GM23248 (cell line): ENCODE data around the gene RGS13. TPM values are rescaled to one million over a fixed set of nuclear protein-coding genes. Genes with fewer than 3 reads are reported as not detected.

Experiments used
- DNase-seq: peaks from one replicate; pipeline ENCODE4 v3.0.0-alpha.2; 2015
- H2AFZ ChIP-seq: fragments of 200-600 bp; sonication (generic); 2 replicates; pipeline ENCODE4 v1.6.1; 2016; ENCODE audit warnings: antibody characterized with exemption
- H3F3A ChIP-seq: fragments of 200-600 bp; sonication (generic); 2 replicates; pipeline ENCODE4 v1.6.1; 2016; ENCODE audit warnings: mild to moderate bottlenecking, antibody characterized with exemption, mixed run types; ENCODE audit not compliant: insufficient read depth
- H3K27ac ChIP-seq: fragments of 200-600 bp; sonication (generic); 2 replicates; pipeline ENCODE4 v1.5.1; 2016; ENCODE audit warnings: mild to moderate bottlenecking
- H3K27me3 ChIP-seq: fragments of 200-600 bp; sonication (generic); replicated peaks from 2 replicates; pipeline ENCODE4 v1.6.1; 2016; ENCODE audit warnings: mild to moderate bottlenecking; ENCODE audit not compliant: insufficient read depth
- H3K36me3 ChIP-seq: fragments of 200-600 bp; sonication (generic); 2 replicates; pipeline ENCODE4 v1.6.1; 2016; ENCODE audit warnings: low read depth, mild to moderate bottlenecking
- H3K4me1 ChIP-seq: fragments of 200-600 bp; sonication (generic); 2 replicates; pipeline ENCODE4 v1.6.1; 2016; ENCODE audit warnings: mild to moderate bottlenecking; ENCODE audit not compliant: insufficient read depth
- H3K4me2 ChIP-seq: fragments of 200-600 bp; sonication (generic); one replicate; pipeline ENCODE4 v1.6.1; 2016; ENCODE audit warnings: mild to moderate bottlenecking; ENCODE audit not compliant: unreplicated experiment
- H3K4me3 ChIP-seq: fragments of 200-600 bp; sonication (generic); 2 replicates; pipeline ENCODE4 v1.5.1; 2016; ENCODE audit warnings: mild to moderate bottlenecking
- H3K79me2 ChIP-seq: fragments of 200-600 bp; sonication (generic); 2 replicates; pipeline ENCODE4 v1.6.1; 2016; ENCODE audit warnings: mild to moderate bottlenecking; ENCODE audit not compliant: insufficient read depth
- H3K9ac ChIP-seq: fragments of 200-600 bp; sonication (generic); 2 replicates; pipeline ENCODE4 v1.6.1; 2016; ENCODE audit warnings: mild to moderate bottlenecking
- H3K9me2 ChIP-seq: fragments of 200-600 bp; sonication (generic); 2 replicates; pipeline ENCODE4 v1.6.1; 2016; ENCODE audit warnings: mixed run types, mild to moderate bottlenecking, moderate library complexity; ENCODE audit not compliant: insufficient read depth
- H3K9me3 ChIP-seq: fragments of 200-600 bp; sonication (generic); one replicate; pipeline ENCODE4 v1.6.1; 2017; ENCODE audit warnings: low read depth
- H4K20me1 ChIP-seq: fragments of 200-600 bp; sonication (generic); 2 replicates; pipeline ENCODE4 v1.6.0; 2016; ENCODE audit not compliant: insufficient read depth
- EZH2 ChIP-seq: fragments of 200-600 bp; sonication (generic); IDR thresholded peaks from 2 replicates; pipeline ENCODE4 v1.6.1; 2018; ENCODE audit warnings: antibody characterized with exemption, mild to moderate bottlenecking; ENCODE audit not compliant: insufficient read depth, poor library complexity, severe bottlenecking
- EZH2phosphoT487 ChIP-seq: fragments of 200-600 bp; sonication (generic); IDR thresholded peaks from 2 replicates; pipeline ENCODE4 v1.6.1; 2018; ENCODE audit warnings: antibody characterized with exemption, moderate library complexity, mild to moderate bottlenecking, low read depth; ENCODE audit not compliant: insufficient read depth
- WGBS, 2 experiments: methylation state at CpG; one replicate each; pipeline ENCODE4 v1.1.6; 2015 to 2017; ENCODE audit warnings: low lambda C conversion rate in 2 of 2, low coverage in 1 of 2; ENCODE audit errors: missing lambda C conversion rate in 2 of 2; 5-methylcytosine and 5-hydroxymethylcytosine counted together
- in situ Hi-C: fragments of 300-500 bp; cut with MboI; formaldehyde crosslinking; loops from 2 replicates; pipeline ENCODE4 v1.15.0; 2020
- polyA plus RNA-seq: library from polyadenylated mRNA; unstranded; fragments of >200 nt; fragmentation: Nextera tagmentation; extraction: Ambion mirVana; gene quantifications from 2 replicates; pipeline ENCODE4 v1.2.1, GENCODE V29; 2016
- total RNA-seq: library from RNA; depleted of rRNA; stranded (reverse); fragments of >200 nt; shearing (Covaris generic); gene quantifications from 2 replicates; pipeline ENCODE4 v1.2.3, GENCODE V29; 2014

Gene RGS13
- total and polyA plus RNA-seq, 2 experiments from 2014 or later, result not detected

DNA sequence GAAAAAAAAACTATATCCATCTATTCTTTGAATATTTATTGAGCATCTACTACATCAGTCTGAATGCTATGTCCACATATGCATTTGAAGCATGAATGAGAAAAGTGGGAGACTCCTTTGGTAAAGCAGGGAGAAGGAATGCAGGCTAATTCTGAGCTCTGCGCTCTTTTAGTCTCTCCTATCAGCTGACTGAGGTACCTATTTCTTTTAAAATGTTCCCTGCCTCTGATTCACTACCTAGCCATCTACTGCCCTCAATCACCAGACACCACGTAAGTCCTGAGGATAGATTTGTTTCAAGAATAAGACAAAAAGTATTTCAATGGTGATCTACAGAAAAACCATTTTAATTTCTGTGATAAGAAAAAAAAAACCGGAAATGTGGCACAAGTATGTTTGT lies 3.8 kb upstream of the RGS13 start:
- no peaks in the 10 kb centered on the region for H3K36me3 ChIP-seq
- no peaks in the 10 kb centered on the region for H3K9me2 ChIP-seq
- no peaks in the 10 kb centered on the region for H3K4me1 ChIP-seq
- no peaks in the 10 kb centered on the region for H3K79me2 ChIP-seq
- no peaks in the 10 kb centered on the region for H3K27me3 ChIP-seq
- in situ Hi-C loops, result no loop called here
- no peak overlapping the region for H3K4me3 ChIP-seq
- H3K9me3 ChIP-seq, result no peaks in the 10 kb centered on the region
- H3K9ac ChIP-seq, result no peak overlapping the region
- DNase-seq, result no peak
- no peaks in the 10 kb centered on the region for H4K20me1 ChIP-seq
- WGBS, 2 experiments, result 79 to 82% methylated on average over 3 of the region's 3 CpGs
- H3F3A ChIP-seq, result no peaks in the 10 kb centered on the region
- no peak overlapping the region for H2AFZ ChIP-seq
- no peak overlapping the region for H3K4me2 ChIP-seq
- no peak overlapping the region for H3K27ac ChIP-seq
- no peak for TF ChIP-seq EZH2phosphoT487
- no peak for TF ChIP-seq EZH2

DNA sequence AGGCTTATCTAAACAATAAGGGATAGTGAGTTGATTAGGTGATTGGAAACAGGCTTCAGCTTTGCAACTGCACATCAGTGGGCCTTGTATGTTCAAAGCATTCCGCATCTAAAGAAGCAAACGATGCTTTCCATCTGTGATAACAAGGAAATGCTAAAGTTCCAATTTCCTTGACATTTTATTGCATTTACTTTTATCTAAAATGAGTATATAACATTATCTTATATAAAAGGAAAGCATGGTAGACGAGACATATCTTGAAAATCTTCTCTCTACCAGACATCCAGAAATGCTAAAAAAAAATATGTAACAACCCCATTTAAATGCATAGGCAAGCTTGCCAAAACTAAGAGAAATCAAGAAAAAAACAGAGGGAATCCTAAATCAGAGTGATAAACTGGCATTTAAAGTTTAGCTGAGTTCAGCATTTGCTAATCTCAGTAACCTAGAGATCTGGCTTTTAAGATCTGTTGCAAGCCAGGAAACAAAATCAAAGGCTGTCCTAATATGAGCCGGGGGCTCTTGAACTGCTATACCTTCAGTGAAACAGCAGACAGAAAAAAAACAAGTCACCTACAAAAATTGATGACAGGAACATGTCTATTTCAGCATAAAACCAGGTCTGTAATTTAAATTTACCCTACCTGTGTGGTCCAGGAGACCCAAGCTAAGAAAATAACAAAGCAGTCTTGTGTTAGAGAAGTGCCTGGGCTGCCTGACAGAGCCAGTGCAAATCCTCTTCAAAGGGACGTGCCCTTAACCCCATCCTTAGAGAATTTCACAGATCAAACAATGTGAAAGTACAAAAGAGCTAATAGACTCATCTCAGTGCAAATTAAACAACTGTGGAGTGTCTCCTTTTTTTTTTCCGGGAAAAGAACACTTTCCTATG lies 3.1 kb upstream of the RGS13 start:
- Histone ChIP-seq H3K9me3 (no peaks in the 10 kb centered on the region), H3K27ac (no peak overlapping the region), H3K79me2 (no peaks in the 10 kb centered on the region), H3K9ac (no peak overlapping the region), H4K20me1 (no peaks in the 10 kb centered on the region), H3K27me3 (no peaks in the 10 kb centered on the region), H3K4me1 (no peaks in the 10 kb centered on the region), H3K9me2 (no peaks in the 10 kb centered on the region), H2AFZ (peak overlapping the region; percentile 57; the same call in 1 of the 2 replicates), H3K4me2 (no peak overlapping the region), H3K4me3 (no peak overlapping the region), H3K36me3 (no peaks in the 10 kb centered on the region), H3F3A (no peaks in the 10 kb centered on the region)
- in situ Hi-C loops, result no loop called here
- TF ChIP-seq EZH2phosphoT487 (no peak), EZH2 (no peak)
- 74 to 78% methylated on average over 6 of the region's 6 CpGs for WGBS, 2 experiments
- DNase-seq, result no peak

DNA sequence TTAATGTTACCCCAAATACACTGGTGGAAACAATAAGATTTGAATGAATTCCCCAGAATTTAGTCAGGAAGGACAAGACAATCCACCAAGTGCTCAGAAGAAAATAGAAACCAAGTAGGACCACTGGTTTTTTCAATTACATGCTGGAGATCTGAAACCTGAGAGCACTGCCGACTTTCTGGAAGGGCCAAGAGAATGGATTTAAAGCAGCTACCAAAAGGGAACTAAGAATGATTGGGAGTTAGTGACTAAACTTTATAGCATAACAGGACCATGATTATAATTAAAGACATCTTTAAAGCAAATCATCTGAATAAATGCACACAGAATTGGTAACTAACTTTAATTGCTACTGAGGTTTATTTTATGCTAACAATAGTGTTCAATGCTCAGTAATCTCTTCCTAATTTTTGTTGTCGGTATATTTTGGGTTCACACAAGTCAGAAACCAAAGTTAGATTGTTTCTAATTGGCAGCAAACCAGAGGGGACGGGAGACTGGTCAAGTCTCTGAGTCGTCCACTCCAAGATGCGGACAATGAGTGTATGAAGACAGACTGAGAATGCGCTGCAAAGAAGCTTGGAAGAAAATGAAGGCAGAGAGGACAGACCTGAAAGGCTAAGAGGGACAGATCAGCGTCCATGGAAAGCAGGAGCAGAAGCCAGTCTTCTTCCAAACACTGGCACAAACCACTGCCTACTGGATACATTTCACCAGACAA lies 2.3 kb upstream of the RGS13 start:
- Histone ChIP-seq H3K9ac (no peak overlapping the region), H3K4me2 (no peak overlapping the region), H3K36me3 (no peaks in the 10 kb centered on the region), H3F3A (no peaks in the 10 kb centered on the region), H3K9me2 (no peaks in the 10 kb centered on the region), H2AFZ (peak overlapping the region; percentile 57; the same call in 1 of the 2 replicates), H3K4me1 (no peaks in the 10 kb centered on the region), H4K20me1 (no peaks in the 10 kb centered on the region), H3K9me3 (no peaks in the 10 kb centered on the region), H3K79me2 (no peaks in the 10 kb centered on the region), H3K27ac (no peak overlapping the region), H3K4me3 (no peak overlapping the region), H3K27me3 (no peaks in the 10 kb centered on the region)
- WGBS, 2 experiments, result 77 to 83% methylated on average over 7 of the region's 7 CpGs
- TF ChIP-seq EZH2phosphoT487 (no peak), EZH2 (no peak)
- DNase-seq, result no peak
- in situ Hi-C loops, result no loop called here

DNA sequence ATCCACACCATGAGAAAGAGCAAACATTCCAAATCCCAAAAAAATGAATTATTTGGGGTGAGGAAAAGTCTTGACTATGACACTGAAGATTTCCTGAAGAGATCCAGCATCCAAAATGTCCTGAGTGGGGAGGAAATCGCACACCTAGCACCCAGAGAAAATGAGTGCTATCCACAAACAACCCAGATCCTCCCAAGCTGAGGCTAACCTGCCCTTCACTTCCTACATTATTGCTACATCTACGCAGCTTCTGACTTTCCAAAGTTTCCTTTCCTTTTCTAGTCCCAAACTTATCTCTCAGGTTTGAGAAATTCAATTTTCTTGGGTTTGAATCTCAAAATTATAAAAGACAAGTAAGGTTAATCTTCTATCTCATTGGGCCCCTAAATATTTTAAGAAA lies 906 bp upstream of the RGS13 start:
- Histone ChIP-seq H3K4me3 (no peak overlapping the region), H4K20me1 (no peaks in the 10 kb centered on the region), H3K9me2 (no peaks in the 10 kb centered on the region), H3K27ac (no peak overlapping the region), H3K4me2 (no peak overlapping the region), H3K9me3 (no peaks in the 10 kb centered on the region), H3F3A (no peaks in the 10 kb centered on the region), H3K27me3 (no peaks in the 10 kb centered on the region), H3K36me3 (no peaks in the 10 kb centered on the region), H3K4me1 (peaks cover 7% of the 10 kb centered on the region), H3K9ac (no peak overlapping the region), H2AFZ (no peak overlapping the region), H3K79me2 (no peaks in the 10 kb centered on the region)
- in situ Hi-C loops, result no loop called here
- 97 to 100% methylated on average over 2 of the region's 2 CpGs for WGBS, 2 experiments
- no peak for DNase-seq
- TF ChIP-seq EZH2phosphoT487, result no peak
- no peak for TF ChIP-seq EZH2
